ENCODE measurements around the gene CAMSAP3.
"Not testable (repeated sequence)": the region's sequence is repeated elsewhere in the genome, so short reads cannot be mapped to it uniquely, and the experiment has no call there.

CAMSAP3 gene

GRCh38 chr19:7564866-7565265 is 30.8 kb upstream of the CAMSAP3 start:
- Mint-ChIP-seq H3K4me3 (no peak overlapping the region), H3K27me3 (ENCODE audit: low read depth, poor library complexity) (peaks cover 7% of the 10 kb centered on the region), H3K36me3 (ENCODE audit: low read depth) (peaks cover 10% of the 10 kb centered on the region), H3K4me1 (no peaks in the 10 kb centered on the region), H3K9me3 (no peaks in the 10 kb centered on the region), H3K27ac (no peak overlapping the region)
- no peak for TF ChIP-seq CTCF (IDR thresholded peaks at IDR 0.05)
- no peak for DNase-seq

DNA sequence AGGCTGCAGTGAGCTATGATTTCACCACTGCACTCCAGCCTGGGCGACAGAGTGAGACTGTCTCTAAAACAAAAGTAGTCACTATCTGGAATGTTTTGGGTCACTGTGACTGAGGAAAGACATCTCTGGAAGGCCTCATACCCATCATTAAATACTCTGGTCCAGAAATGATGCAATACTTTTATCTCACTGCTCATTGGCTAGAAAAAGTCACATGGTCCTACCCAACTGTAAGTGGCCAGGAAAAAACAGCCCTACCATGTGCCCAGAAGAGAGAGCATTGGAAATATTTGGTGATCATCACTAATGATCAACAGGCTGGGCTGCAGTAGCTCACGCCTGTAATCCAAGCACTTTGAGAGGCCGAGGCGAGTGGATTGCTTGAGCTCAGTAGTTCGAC is 30.3 kb upstream of the CAMSAP3 start:
- Mint-ChIP-seq H3K36me3 (ENCODE audit: low read depth) (peaks cover 6% of the 10 kb centered on the region), H3K4me1 (no peaks in the 10 kb centered on the region), H3K27me3 (ENCODE audit: low read depth, poor library complexity) (peaks cover 9% of the 10 kb centered on the region), H3K27ac (no peak overlapping the region), H3K4me3 (no peak overlapping the region), H3K9me3 (no peaks in the 10 kb centered on the region)
- DNase-seq: no peak
- no peak for TF ChIP-seq CTCF (IDR thresholded peaks at IDR 0.05)

DNA sequence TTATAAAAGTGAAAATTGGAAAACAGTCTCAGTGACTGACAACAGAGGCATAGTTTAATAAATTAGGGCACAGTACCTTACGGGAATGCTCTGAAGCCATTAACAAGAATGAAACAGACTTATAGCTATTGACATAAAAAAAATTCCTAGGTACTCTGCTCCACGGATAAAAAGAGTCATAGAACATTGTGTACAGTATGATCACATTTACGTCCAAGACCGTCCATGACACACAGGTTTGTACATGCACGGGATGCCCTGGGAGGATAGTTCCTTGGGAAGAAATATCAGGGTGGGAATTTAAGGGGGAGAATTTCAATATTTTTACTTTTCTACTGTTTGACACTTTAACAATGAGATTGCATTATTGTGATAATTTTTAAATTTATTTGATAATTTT is 24.9 kb upstream of the CAMSAP3 start:
- no peaks in the 10 kb centered on the region for H3K4me1 Mint-ChIP-seq
- DNase-seq: no peak
- H3K36me3 Mint-ChIP-seq (ENCODE audit: low read depth): no peaks in the 10 kb centered on the region
- H3K27me3 Mint-ChIP-seq (ENCODE audit: low read depth, poor library complexity): peaks cover 38% of the 10 kb centered on the region
- no peak overlapping the region for H3K4me3 Mint-ChIP-seq
- H3K27ac Mint-ChIP-seq: no peak overlapping the region
- TF ChIP-seq CTCF (IDR thresholded peaks at IDR 0.05): no peak
- H3K9me3 Mint-ChIP-seq: no peaks in the 10 kb centered on the region

DNA sequence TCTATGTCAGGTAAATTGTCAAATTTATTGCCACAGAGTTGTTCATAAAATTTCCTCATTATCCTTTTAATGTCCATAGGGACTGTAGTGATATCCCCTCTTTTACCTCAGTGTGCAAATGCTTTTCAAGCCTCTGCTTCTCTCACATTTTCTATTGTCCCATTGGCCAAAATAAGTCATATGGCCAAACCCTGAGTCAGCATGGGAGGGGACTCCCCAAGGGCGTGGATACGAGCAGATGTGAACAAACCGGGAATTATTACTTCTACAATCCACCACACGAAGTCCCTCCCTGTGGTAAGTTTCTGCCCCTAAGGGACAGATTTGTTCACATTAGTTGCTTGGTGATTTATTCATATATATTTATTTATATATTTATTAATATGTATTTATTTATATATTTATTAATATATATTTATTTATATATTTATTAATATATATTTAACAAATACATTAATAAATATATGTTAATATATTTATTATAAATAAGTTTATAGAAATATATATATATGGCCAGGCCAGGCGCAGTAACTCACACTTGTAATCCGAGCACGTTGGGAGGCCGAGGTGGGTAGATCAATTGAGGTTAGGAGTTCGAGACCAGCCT is 20.1 kb upstream of the CAMSAP3 start:
- H3K9me3 Mint-ChIP-seq: no peaks in the 10 kb centered on the region
- TF ChIP-seq CTCF (IDR thresholded peaks at IDR 0.05): no peak
- H3K27me3 Mint-ChIP-seq (ENCODE audit: low read depth, poor library complexity): peaks cover 73% of the 10 kb centered on the region
- no peak overlapping the region for H3K27ac Mint-ChIP-seq
- no peak overlapping the region for H3K4me3 Mint-ChIP-seq
- no peaks in the 10 kb centered on the region for H3K36me3 Mint-ChIP-seq (ENCODE audit: low read depth)
- DNase-seq: no peak
- no peaks in the 10 kb centered on the region for H3K4me1 Mint-ChIP-seq

GRCh38 chr19:7577422-7577821 is 18.2 kb upstream of the CAMSAP3 start:
- peaks cover 85% of the 10 kb centered on the region for H3K27me3 Mint-ChIP-seq (ENCODE audit: low read depth, poor library complexity)
- not testable (repeated sequence) for H3K9me3 Mint-ChIP-seq; H3K36me3 Mint-ChIP-seq (ENCODE audit: low read depth); H3K4me3 Mint-ChIP-seq; DNase-seq; H3K27ac Mint-ChIP-seq; H3K4me1 Mint-ChIP-seq

DNA sequence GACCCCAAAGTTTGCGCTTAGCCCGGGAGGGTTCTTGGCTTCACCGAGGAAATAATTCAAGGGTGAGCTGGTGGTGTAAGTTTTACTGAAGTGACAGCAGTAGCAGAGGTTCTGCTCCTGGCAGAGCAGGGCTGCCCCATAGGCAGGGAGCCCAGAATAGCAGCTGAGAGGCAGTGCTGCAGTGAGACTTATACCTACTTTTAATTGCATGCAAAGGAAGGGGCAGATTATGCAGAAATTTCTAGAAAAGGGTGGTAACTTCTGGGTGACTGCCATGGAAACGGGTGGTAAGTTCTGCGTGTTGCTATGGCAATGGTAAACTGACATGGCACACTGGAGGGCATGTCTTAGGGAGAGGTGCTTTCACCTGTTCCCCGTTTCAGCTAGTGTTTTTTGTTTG is 17.5 kb upstream of the CAMSAP3 start:
- no peaks in the 10 kb centered on the region for H3K4me1 Mint-ChIP-seq
- peaks cover 84% of the 10 kb centered on the region for H3K27me3 Mint-ChIP-seq (ENCODE audit: low read depth, poor library complexity)
- H3K9me3 Mint-ChIP-seq: no peaks in the 10 kb centered on the region

More for the DNA sequence above, 17.5 kb upstream of the CAMSAP3 start:
- no peak for DNase-seq
- no peak overlapping the region for H3K27ac Mint-ChIP-seq
- H3K4me3 Mint-ChIP-seq: no peak overlapping the region
- TF ChIP-seq CTCF (IDR thresholded peaks at IDR 0.05): no peak
- no peaks in the 10 kb centered on the region for H3K36me3 Mint-ChIP-seq (ENCODE audit: low read depth)

All from nephron progenitor cell (in vitro differentiated cells).